ENCODE measurements around the gene CCER1.

GRCh38 chr12:90915353-90915752 lies 39.6 kb downstream of the CCER1 start:
- no peak for TF ChIP-seq CTCF (IDR thresholded peaks at IDR 0.05 in 8 of 11, conservative IDR thresholded peaks at IDR 0.05 in 3 of 11)
- no peak for TF ChIP-seq POLR2AphosphoS5 (IDR thresholded peaks at IDR 0.05)

Measured in spleen (tissue), 7 donors.